ENCODE data around the gene TAGAP.

Gene TAGAP

DNA sequence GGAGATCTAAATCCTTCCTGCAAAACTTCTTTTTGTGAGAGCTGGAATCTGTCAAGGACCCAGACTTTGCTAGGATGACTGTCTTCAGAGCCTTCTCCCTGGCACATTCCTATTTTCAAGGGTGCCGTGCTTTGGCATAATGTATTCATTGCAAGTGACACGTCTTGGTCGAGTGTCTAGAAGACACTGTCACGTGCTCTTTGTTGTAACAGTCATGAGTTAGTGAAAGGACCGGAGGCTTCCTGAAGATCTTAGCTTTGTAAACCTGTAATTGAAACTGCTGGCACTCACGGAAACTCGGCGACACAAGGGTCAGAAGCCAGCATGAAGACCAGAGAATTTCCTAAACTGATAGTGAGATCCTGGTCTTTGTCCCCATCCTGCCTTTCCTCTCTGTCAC is 19.7 kb upstream of the TAGAP start:
- H3K4me3 ChIP-seq (ENCODE audit: control insufficient read depth, low read depth, low read length) = no peak overlapping the region
- DNase-seq (ENCODE audit: low read depth) = no peak
- TF ChIP-seq, protein P1, sequence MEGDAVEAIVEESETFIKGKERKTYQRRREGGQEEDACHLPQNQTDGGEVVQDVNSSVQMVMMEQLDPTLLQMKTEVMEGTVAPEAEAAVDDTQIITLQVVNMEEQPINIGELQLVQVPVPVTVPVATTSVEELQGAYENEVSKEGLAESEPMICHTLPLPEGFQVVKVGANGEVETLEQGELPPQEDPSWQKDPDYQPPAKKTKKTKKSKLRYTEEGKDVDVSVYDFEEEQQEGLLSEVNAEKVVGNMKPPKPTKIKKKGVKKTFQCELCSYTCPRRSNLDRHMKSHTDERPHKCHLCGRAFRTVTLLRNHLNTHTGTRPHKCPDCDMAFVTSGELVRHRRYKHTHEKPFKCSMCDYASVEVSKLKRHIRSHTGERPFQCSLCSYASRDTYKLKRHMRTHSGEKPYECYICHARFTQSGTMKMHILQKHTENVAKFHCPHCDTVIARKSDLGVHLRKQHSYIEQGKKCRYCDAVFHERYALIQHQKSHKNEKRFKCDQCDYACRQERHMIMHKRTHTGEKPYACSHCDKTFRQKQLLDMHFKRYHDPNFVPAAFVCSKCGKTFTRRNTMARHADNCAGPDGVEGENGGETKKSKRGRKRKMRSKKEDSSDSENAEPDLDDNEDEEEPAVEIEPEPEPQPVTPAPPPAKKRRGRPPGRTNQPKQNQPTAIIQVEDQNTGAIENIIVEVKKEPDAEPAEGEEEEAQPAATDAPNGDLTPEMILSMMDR (IDR thresholded peaks at IDR 0.05; ENCODE audit: control insufficient read depth, insufficient read depth, low read depth, low read length, missing control alignments) = no peak

DNA sequence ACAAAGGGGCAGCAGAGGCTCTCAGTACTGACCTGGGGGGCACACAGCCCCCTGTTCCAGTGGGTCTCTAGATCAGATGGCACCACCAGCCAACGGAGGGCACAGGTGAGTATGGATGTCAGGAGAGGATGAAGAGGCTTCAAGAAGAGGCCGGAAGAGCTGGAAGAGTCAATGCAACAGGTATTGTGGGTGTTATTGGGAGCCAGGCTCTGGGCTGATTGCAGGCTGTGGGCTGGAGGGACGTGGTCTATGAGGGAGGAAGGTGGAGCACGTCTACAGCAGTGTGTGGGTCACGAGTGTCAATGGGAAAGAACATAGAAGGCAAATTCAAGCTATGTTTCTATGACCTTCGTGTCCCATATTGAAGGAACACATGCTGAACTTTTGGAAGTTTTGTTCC is 18.8 kb upstream of the TAGAP start:
- TF ChIP-seq, protein P1 (IDR thresholded peaks at IDR 0.05; ENCODE audit: control insufficient read depth, insufficient read depth, low read depth, low read length, missing control alignments) = no peak
- no peak for DNase-seq (ENCODE audit: low read depth)
- H3K4me3 ChIP-seq (ENCODE audit: control insufficient read depth, low read depth, low read length) = no peak overlapping the region

DNA sequence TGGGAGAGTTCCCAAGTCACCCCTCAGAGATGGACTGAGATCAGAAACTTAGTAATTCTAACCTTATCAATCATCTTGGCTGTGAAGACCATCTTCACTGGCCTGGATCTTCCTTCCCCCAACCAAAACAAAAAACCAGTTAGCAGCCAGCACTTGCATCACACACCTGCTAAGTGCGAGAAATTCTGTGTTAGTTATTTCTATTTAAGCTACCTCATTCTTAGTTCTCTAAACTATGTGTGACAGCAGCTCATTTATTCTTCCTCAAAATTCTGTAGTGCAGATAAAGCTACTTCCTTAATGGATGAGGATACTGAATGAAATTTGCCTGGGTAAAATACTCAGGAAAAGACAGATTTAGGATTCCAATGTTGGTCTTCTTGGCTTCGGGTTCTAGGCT is 18.2 kb upstream of the TAGAP start:
- DNase-seq (ENCODE audit: low read depth) = no peak
- TF ChIP-seq, protein P1 (IDR thresholded peaks at IDR 0.05; ENCODE audit: control insufficient read depth, insufficient read depth, low read depth, low read length, missing control alignments) = no peak
- H3K4me3 ChIP-seq (ENCODE audit: control insufficient read depth, low read depth, low read length) = no peak overlapping the region

DNA sequence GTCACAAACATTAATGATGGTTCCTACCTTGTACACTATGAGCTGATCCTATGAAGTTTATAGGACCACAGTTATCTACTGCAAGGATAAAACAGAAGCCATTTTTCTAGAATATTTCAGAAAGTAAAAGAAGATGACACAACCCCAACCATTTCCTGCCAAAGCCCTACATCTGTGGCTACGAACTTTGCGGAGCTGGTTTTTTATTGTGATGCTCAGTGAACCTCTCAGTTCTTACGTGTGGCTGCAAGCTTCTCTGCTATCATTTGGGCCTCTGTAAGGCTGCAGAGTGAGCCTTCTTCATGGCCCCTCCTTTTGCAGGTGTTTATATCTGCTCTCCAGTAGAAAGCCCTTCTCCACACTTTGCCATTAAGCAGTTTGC is 17.8 kb upstream of the TAGAP start:
- TF ChIP-seq, protein P1 (IDR thresholded peaks at IDR 0.05; ENCODE audit: control insufficient read depth, insufficient read depth, low read depth, low read length, missing control alignments) = no peak
- DNase-seq (ENCODE audit: low read depth) = no peak
- no peak overlapping the region for H3K4me3 ChIP-seq (ENCODE audit: control insufficient read depth, low read depth, low read length)

DNA sequence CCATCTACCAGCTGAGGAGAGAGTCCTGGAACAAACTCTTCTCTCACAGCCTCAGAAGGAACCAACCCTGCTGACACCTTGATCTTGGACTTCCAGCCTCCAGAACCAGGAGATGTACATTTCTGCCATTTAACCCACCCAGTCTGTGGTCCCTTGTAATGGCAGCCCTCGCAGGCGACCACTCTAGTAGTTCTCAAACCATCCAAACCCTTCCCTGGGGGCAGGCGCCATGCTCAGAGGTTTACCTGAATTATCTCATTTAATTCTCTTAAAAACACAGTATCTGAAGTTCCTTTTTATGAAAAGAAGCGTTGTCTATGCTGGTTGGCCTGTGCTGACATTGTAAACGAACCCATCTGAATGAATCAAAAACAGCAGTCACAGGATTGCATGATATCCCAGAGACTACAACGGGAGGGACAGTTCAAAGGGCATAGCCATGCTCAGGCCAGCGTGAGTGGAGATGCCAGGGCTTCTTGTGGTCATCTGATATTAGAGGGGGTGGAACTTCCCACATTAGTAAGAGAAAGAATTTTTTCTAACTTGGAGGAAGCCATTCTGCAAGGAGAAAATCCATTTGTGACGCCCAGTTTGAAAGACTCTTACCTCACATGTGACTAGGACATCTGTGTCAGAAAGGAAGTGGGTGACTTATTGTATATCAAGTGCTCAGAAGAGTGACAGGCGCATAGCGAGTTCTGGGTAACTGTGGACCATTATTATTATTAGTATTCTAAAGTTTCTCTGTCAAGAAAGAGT is 17.2 kb upstream of the TAGAP start:
- TF ChIP-seq, protein P1 (IDR thresholded peaks at IDR 0.05; ENCODE audit: control insufficient read depth, insufficient read depth, low read depth, low read length, missing control alignments) = no peak
- no peak for DNase-seq (ENCODE audit: low read depth)
- no peak overlapping the region for H3K4me3 ChIP-seq (ENCODE audit: control insufficient read depth, low read depth, low read length)

DNA sequence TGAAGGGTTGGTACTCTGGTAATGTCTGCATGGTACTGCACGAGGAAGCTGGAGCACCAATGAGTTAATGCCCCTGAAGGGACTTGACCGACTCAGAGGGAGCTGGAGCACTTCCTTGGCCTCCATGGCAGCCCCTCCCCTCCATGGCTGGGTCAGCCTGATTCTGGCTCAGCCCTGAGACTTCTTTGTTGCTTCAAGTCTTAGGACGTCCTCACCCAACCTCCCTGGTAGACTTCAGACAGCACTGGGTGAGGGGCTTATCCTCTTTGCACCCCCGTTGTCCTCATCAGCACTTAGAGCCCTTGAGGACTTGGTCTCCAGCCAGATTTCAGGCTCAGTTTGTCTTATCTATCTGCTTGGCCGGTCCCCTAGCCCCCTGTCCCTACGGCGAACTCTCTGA is 16.4 kb upstream of the TAGAP start:
- TF ChIP-seq, protein P1 (IDR thresholded peaks at IDR 0.05; ENCODE audit: control insufficient read depth, insufficient read depth, low read depth, low read length, missing control alignments) = no peak
- DNase-seq (ENCODE audit: low read depth) = no peak
- no peak overlapping the region for H3K4me3 ChIP-seq (ENCODE audit: control insufficient read depth, low read depth, low read length)
